ENCODE results near the gene CHID1.

CHID1 gene

GRCh38 chr11:872799-873198 lies 37.8 kb downstream of the CHID1 start:
- no peak for DNase-seq (ENCODE audit: extremely low spot score)
- TF ChIP-seq SP1 (IDR thresholded peaks at IDR 0.05) (no peak), HDGF (IDR thresholded peaks at IDR 0.05; ENCODE audit: borderline replicate concordance) (no peak), PKNOX1 (IDR thresholded peaks at IDR 0.05) (no peak), FOXK2 (IDR thresholded peaks at IDR 0.05) (no peak), L3MBTL2 (conservative IDR thresholded peaks at IDR 0.05) (no peak), FOXM1 (IDR thresholded peaks at IDR 0.05; ENCODE audit: borderline replicate concordance) (no peak), TARDBP (IDR thresholded peaks at IDR 0.05) (no peak), FOXA1 (IDR thresholded peaks at IDR 0.05) (no peak), ELF4 (IDR thresholded peaks at IDR 0.05) (no peak), CTBP1 (IDR thresholded peaks at IDR 0.05; ENCODE audit: borderline replicate concordance) (no peak), ZNF384 (IDR thresholded peaks at IDR 0.05) (no peak), ARNT (IDR thresholded peaks at IDR 0.05) (no peak), BHLHE40 (IDR thresholded peaks at IDR 0.05; ENCODE audit: borderline replicate concordance) (no peak), LEF1 (IDR thresholded peaks at IDR 0.05; ENCODE audit: borderline replicate concordance) (no peak), NFRKB (IDR thresholded peaks at IDR 0.05) (no peak), SUZ12 (IDR thresholded peaks at IDR 0.05) (no peak)
- ChIA-PET POLR2A (no interaction called here), CTCF (no interaction called here)

GRCh38 chr11:871472-871871 lies 39.1 kb downstream of the CHID1 start:
- ChIA-PET CTCF (no interaction called here), POLR2A (no interaction called here)
- TF ChIP-seq ARNT (IDR thresholded peaks at IDR 0.05) (no peak), BHLHE40 (IDR thresholded peaks at IDR 0.05; ENCODE audit: borderline replicate concordance) (no peak), NFRKB (IDR thresholded peaks at IDR 0.05) (no peak), HDGF (IDR thresholded peaks at IDR 0.05; ENCODE audit: borderline replicate concordance) (no peak), ZNF384 (IDR thresholded peaks at IDR 0.05) (no peak), FOXM1 (IDR thresholded peaks at IDR 0.05; ENCODE audit: borderline replicate concordance) (no peak)
- no peak for DNase-seq (ENCODE audit: extremely low spot score)

- ChIA-PET CTCF (no interaction called here), POLR2A (no interaction called here)
- DNase-seq (ENCODE audit: extremely low spot score): no peak
- TF ChIP-seq ELF4 (IDR thresholded peaks at IDR 0.05) (no peak), SUZ12 (IDR thresholded peaks at IDR 0.05) (no peak), FOXA1 (IDR thresholded peaks at IDR 0.05) (no peak), ZNF384 (IDR thresholded peaks at IDR 0.05) (no peak), BHLHE40 (IDR thresholded peaks at IDR 0.05; ENCODE audit: borderline replicate concordance) (no peak), FOXK2 (IDR thresholded peaks at IDR 0.05) (no peak), FOXM1 (IDR thresholded peaks at IDR 0.05; ENCODE audit: borderline replicate concordance) (no peak), LEF1 (IDR thresholded peaks at IDR 0.05; ENCODE audit: borderline replicate concordance) (no peak), CTBP1 (IDR thresholded peaks at IDR 0.05; ENCODE audit: borderline replicate concordance) (no peak), SP1 (IDR thresholded peaks at IDR 0.05) (no peak)
Measured at GRCh38 chr11:870418-870817, 40.2 kb downstream of the CHID1 start.

- CTCF ChIA-PET: no interaction called here
- POLR2A ChIA-PET: no interaction called here
- DNase-seq (ENCODE audit: extremely low spot score): no peak
Measured at GRCh38 chr11:870127-870413, 40.5 kb downstream of the CHID1 start.

GRCh38 chr11:869399-870126 lies 41.0 kb downstream of the CHID1 start:
- ChIA-PET POLR2A (no interaction called here), CTCF (no interaction called here)
- no peak for TF ChIP-seq FOXA1 (IDR thresholded peaks at IDR 0.05)
- no peak for TF ChIP-seq TARDBP (IDR thresholded peaks at IDR 0.05)
- TF ChIP-seq HDGF (IDR thresholded peaks at IDR 0.05; ENCODE audit: borderline replicate concordance): no peak
- TF ChIP-seq LEF1 (IDR thresholded peaks at IDR 0.05; ENCODE audit: borderline replicate concordance): no peak
- no peak for TF ChIP-seq SUZ12 (IDR thresholded peaks at IDR 0.05)
- no peak for TF ChIP-seq ELF4 (IDR thresholded peaks at IDR 0.05)
- TF ChIP-seq PKNOX1 (IDR thresholded peaks at IDR 0.05): no peak
- no peak for TF ChIP-seq NFRKB (IDR thresholded peaks at IDR 0.05)
- TF ChIP-seq ZNF384 (IDR thresholded peaks at IDR 0.05): no peak
- TF ChIP-seq FOXM1 (IDR thresholded peaks at IDR 0.05; ENCODE audit: borderline replicate concordance): no peak
- TF ChIP-seq BHLHE40 (IDR thresholded peaks at IDR 0.05; ENCODE audit: borderline replicate concordance): no peak
- no peak for TF ChIP-seq CTBP1 (IDR thresholded peaks at IDR 0.05; ENCODE audit: borderline replicate concordance)
- TF ChIP-seq L3MBTL2 (conservative IDR thresholded peaks at IDR 0.05): no peak
- TF ChIP-seq ARNT (IDR thresholded peaks at IDR 0.05): no peak
- TF ChIP-seq SP1 (IDR thresholded peaks at IDR 0.05): no peak
- no peak for DNase-seq (ENCODE audit: extremely low spot score)

More at GRCh38 chr11:870127-870413, 40.5 kb downstream of the CHID1 start:
- TF ChIP-seq SP1 (IDR thresholded peaks at IDR 0.05) (no peak), PKNOX1 (IDR thresholded peaks at IDR 0.05) (no peak), CTBP1 (IDR thresholded peaks at IDR 0.05; ENCODE audit: borderline replicate concordance) (no peak), LEF1 (IDR thresholded peaks at IDR 0.05; ENCODE audit: borderline replicate concordance) (no peak), ELF4 (IDR thresholded peaks at IDR 0.05) (no peak), FOXK2 (IDR thresholded peaks at IDR 0.05) (no peak), NFRKB (IDR thresholded peaks at IDR 0.05) (no peak), ARNT (IDR thresholded peaks at IDR 0.05) (no peak), ZNF384 (IDR thresholded peaks at IDR 0.05) (no peak), L3MBTL2 (conservative IDR thresholded peaks at IDR 0.05) (no peak), TARDBP (IDR thresholded peaks at IDR 0.05) (no peak), BHLHE40 (IDR thresholded peaks at IDR 0.05; ENCODE audit: borderline replicate concordance) (no peak), FOXM1 (IDR thresholded peaks at IDR 0.05; ENCODE audit: borderline replicate concordance) (no peak), HDGF (IDR thresholded peaks at IDR 0.05; ENCODE audit: borderline replicate concordance) (no peak), FOXA1 (IDR thresholded peaks at IDR 0.05) (no peak), SUZ12 (IDR thresholded peaks at IDR 0.05) (no peak)

- ChIA-PET CTCF (no interaction called here), POLR2A (no interaction called here)
- DNase-seq (ENCODE audit: extremely low spot score): no peak
- TF ChIP-seq LEF1 (IDR thresholded peaks at IDR 0.05; ENCODE audit: borderline replicate concordance): no peak
- TF ChIP-seq NFRKB (IDR thresholded peaks at IDR 0.05): no peak
- TF ChIP-seq SP1 (IDR thresholded peaks at IDR 0.05): no peak
- no peak for TF ChIP-seq FOXK2 (IDR thresholded peaks at IDR 0.05)
- no peak for TF ChIP-seq ELF4 (IDR thresholded peaks at IDR 0.05)
- no peak for TF ChIP-seq FOXM1 (IDR thresholded peaks at IDR 0.05; ENCODE audit: borderline replicate concordance)
- no peak for TF ChIP-seq BHLHE40 (IDR thresholded peaks at IDR 0.05; ENCODE audit: borderline replicate concordance)
- TF ChIP-seq SUZ12 (IDR thresholded peaks at IDR 0.05): no peak
- no peak for TF ChIP-seq ARNT (IDR thresholded peaks at IDR 0.05)
- no peak for TF ChIP-seq PKNOX1 (IDR thresholded peaks at IDR 0.05)
Measured at GRCh38 chr11:868802-869201, 41.8 kb downstream of the CHID1 start.

Measured in HEK293T (cell line).